Endodermal cell (in vitro differentiated cells): ENCODE results near the gene ROBO4. TPM values are rescaled to one million over a fixed set of nuclear protein-coding genes. Genes with fewer than 3 reads are reported as not detected.

ENCODE experiments used
- DNase-seq: peaks from one replicate; pipeline ENCODE4 v3.0.0-alpha.2; 2017
- H3K27ac ChIP-seq: 2 replicates; pipeline ENCODE4 v1.5.1; 2013; ENCODE audit warnings: mild to moderate bottlenecking, low read depth, low read length, moderate library complexity
- H3K27me3 ChIP-seq: 2 replicates; pipeline ENCODE4 v1.6.1; 2013; ENCODE audit warnings: mild to moderate bottlenecking, low read length, moderate library complexity; ENCODE audit not compliant: insufficient read depth, control insufficient read depth, poor library complexity, severe bottlenecking
- H3K36me3 ChIP-seq: 2 replicates; pipeline ENCODE4 v1.7.0; 2013; ENCODE audit warnings: mild to moderate bottlenecking, low read length, moderate library complexity; ENCODE audit not compliant: control insufficient read depth, insufficient read depth
- H3K4me1 ChIP-seq: one replicate; pipeline ENCODE4 v1.7.0; 2013; ENCODE audit warnings: low read length; ENCODE audit not compliant: control insufficient read depth, insufficient read depth
- H3K4me3 ChIP-seq: 2 replicates; pipeline ENCODE4 v1.5.1; 2013; ENCODE audit warnings: mild to moderate bottlenecking, low read length, moderate library complexity
- H3K9ac ChIP-seq: 2 replicates; pipeline ENCODE4 v1.6.1; 2013; ENCODE audit warnings: mild to moderate bottlenecking, low read length, moderate library complexity; ENCODE audit not compliant: poor library complexity, severe bottlenecking; ENCODE audit errors: extremely low read depth
- H3K9me3 ChIP-seq: 2 replicates; pipeline ENCODE4 v1.6.1; 2013; ENCODE audit warnings: mild to moderate bottlenecking, low read length, moderate library complexity; ENCODE audit not compliant: control insufficient read depth
- H3K27ac Mint-ChIP-seq: 2 replicates; pipeline ENCODE4 v1.8.0; 2020; ENCODE audit warnings: mixed read lengths
- H3K27me3 Mint-ChIP-seq: 2 replicates; pipeline ENCODE4 v1.8.0; 2021; ENCODE audit warnings: mild to moderate bottlenecking, mixed read lengths; ENCODE audit not compliant: insufficient read depth
- H3K36me3 Mint-ChIP-seq: 2 replicates; pipeline ENCODE4 v1.8.0; 2020; ENCODE audit warnings: low read depth, mixed read lengths
- H3K4me1 Mint-ChIP-seq: 2 replicates; pipeline ENCODE4 v1.8.0; 2020; ENCODE audit warnings: mixed read lengths
- H3K4me3 Mint-ChIP-seq: 2 replicates; pipeline ENCODE4 v1.8.0; 2020; ENCODE audit warnings: mild to moderate bottlenecking, moderate library complexity, mixed read lengths
- H3K9me3 Mint-ChIP-seq: 2 replicates; pipeline ENCODE4 v1.8.0; 2020; ENCODE audit warnings: mild to moderate bottlenecking, mixed read lengths
- WGBS, 2 experiments: methylation state at CpG; one replicate each; pipeline versions ENCODE4 v1.1.5 to v1.1.7; 2013; ENCODE audit warnings: missing lambda C conversion rate in 2 of 2, mixed read lengths in 1 of 2; ENCODE audit not compliant: insufficient coverage in 1 of 2, insufficient read length in 1 of 2; 5-methylcytosine and 5-hydroxymethylcytosine counted together
- total RNA-seq, 2 donors: library from RNA; stranded (reverse); fragmentation: NEBNext Ultra II Directional in 1 of 2; extraction: Animal tissue kit (Norgen Biotek cat#: 25700) in 1 of 2; gene quantifications; 2 replicates in 1 of 2; 3 replicates in 1 of 2; pipeline ENCODE4 v1.2.1, GENCODE V29; 2021
- TF ChIP-seq, protein P1 (sequence below): fragments of 200-600 bp; sonication (generic); conservative IDR thresholded peaks from 2 replicates; pipeline ENCODE4 v1.5.0; 2021; ENCODE audit warnings: antibody characterized with exemption, mild to moderate bottlenecking

Gene ROBO4
- total RNA-seq, 2 donors from 2014 or later = 0.59 TPM; not detected in 1

DNA sequence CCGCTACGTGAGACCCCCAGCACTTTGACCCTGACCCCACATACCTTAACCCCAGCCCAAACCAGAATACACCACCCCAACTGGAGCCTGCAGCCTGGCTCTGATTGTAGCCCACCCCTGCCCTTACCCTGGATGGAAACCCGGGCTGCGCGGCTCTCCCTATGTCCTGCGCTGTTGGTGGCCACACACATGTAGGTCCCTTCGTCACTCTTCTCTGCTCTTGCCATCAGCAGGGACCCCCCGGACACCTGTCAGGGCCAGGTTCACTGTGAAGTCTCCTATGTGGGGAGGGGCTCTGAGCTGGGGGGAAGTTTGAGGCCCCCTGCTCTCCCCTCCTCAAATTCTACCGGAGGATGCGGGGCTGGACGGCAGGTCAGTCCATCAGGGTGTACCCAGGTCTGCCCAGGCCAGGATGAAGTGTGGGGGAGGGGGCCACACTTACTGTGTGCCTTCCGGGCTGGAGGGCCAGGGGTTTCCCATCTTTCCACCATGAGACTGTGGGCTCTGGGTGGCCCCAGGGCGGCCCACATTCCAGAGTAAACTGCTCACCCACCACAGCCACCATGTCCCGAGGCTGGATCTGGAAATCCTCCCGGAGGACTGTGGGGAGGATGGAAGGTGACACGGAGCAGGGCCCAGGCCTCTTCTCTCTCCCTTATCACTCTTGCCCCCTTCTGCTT is 1.5 kb downstream of the ROBO4 start:
- no peak overlapping the region for H3K4me3 Mint-ChIP-seq
- 86 to 93% methylated on average over 7 to 14 of the region's 16 CpGs for WGBS, 2 experiments
- Histone ChIP-seq H3K9ac (no peak overlapping the region), H3K4me1 (peaks cover 9% of the 10 kb centered on the region), H3K9me3 (no peaks in the 10 kb centered on the region), H3K36me3 (no peaks in the 10 kb centered on the region), H3K4me3 (no peak overlapping the region), H3K27me3 (peaks cover 41% of the 10 kb centered on the region), H3K27ac (no peak overlapping the region)
- peaks cover 19% of the 10 kb centered on the region for H3K4me1 Mint-ChIP-seq
- no peak overlapping the region for H3K27ac Mint-ChIP-seq
- H3K9me3 Mint-ChIP-seq = no peaks in the 10 kb centered on the region
- TF ChIP-seq, protein P1, sequence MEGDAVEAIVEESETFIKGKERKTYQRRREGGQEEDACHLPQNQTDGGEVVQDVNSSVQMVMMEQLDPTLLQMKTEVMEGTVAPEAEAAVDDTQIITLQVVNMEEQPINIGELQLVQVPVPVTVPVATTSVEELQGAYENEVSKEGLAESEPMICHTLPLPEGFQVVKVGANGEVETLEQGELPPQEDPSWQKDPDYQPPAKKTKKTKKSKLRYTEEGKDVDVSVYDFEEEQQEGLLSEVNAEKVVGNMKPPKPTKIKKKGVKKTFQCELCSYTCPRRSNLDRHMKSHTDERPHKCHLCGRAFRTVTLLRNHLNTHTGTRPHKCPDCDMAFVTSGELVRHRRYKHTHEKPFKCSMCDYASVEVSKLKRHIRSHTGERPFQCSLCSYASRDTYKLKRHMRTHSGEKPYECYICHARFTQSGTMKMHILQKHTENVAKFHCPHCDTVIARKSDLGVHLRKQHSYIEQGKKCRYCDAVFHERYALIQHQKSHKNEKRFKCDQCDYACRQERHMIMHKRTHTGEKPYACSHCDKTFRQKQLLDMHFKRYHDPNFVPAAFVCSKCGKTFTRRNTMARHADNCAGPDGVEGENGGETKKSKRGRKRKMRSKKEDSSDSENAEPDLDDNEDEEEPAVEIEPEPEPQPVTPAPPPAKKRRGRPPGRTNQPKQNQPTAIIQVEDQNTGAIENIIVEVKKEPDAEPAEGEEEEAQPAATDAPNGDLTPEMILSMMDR = no peak
- no peaks in the 10 kb centered on the region for H3K36me3 Mint-ChIP-seq
- H3K27me3 Mint-ChIP-seq = peaks cover 51% of the 10 kb centered on the region
- no peak for DNase-seq

DNA sequence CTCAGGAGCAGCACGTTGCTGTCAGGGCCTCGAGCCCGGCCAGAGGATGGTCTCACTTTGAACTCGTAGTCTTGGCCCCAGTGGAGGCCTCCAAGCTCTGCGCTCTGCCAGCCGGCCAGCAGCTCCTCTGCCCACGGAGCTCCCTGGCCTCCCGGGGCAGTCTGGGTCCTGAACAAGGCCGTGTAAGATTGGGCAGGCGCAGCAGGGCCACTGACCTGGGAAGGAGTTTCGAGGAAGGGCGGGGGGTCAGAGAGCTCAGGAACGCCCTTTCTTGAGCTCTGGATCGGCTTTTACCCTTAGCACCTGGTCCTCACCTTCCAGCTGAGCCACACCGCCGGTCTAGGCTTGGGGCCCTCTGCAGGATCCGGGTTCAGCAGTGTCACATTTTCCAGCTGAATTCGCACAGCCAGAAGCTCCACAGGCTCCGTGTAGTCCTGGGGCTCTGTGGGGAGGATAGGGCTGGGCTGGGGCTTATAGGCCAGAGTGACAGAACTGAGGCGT is 2.1 kb downstream of the ROBO4 start:
- peaks cover 9% of the 10 kb centered on the region for H3K4me1 ChIP-seq
- WGBS, 2 experiments = 90 to 93% methylated on average over 6 to 20 of the region's 20 CpGs
- Mint-ChIP-seq H3K9me3 (no peaks in the 10 kb centered on the region), H3K27ac (no peak overlapping the region), H3K36me3 (no peaks in the 10 kb centered on the region), H3K4me1 (peaks cover 19% of the 10 kb centered on the region), H3K4me3 (no peak overlapping the region), H3K27me3 (peaks cover 44% of the 10 kb centered on the region)
- no peak overlapping the region for H3K27ac ChIP-seq
- H3K4me3 ChIP-seq = no peak overlapping the region
- TF ChIP-seq, protein P1 = no peak
- no peak overlapping the region for H3K9ac ChIP-seq
- H3K27me3 ChIP-seq = peaks cover 36% of the 10 kb centered on the region
- DNase-seq = peak; percentile 38
- no peaks in the 10 kb centered on the region for H3K36me3 ChIP-seq
- no peaks in the 10 kb centered on the region for H3K9me3 ChIP-seq

DNA sequence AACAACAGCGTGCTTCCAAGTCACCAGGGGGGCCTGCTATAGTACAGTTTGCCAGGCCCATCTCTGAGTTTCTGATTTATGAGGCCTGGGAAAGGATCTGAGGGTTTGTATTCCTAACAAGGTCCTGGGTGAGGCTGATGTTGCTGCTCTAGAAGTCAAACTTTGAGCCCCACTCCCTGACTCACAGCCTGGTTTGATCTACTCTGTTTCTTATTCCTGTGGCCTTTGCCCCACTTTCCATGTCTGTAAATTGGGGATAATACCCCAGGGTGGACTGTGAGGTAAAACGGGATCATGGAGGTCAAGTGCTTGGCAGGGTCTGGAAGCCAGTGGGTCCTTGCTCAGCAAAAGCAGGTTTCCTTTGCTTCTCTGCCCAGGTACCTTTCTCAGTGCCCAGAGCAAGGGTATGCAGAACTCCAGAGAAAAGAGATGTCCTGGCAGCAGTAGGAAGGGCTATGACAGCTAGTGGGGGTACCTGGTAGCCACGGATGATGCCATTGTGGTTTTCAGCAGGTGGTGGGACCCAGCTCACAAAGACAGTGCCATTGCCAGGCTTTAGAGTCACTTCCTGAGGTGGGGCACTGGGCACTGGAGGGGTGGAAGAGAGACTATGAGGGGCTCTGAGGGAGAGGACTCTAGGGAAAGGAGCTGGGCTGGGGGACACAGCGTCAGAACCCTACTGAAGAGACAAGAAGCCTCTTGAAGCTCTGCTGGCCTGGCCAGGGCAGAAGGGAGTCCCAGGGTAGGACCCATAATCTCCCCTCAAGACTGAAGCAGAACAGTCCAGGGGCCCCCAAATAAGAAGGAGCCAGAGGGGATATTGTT is 2.8 kb downstream of the ROBO4 start:
- H3K27me3 Mint-ChIP-seq = peaks cover 38% of the 10 kb centered on the region

More for the DNA sequence above, 2.8 kb downstream of the ROBO4 start:
- H3K27me3 ChIP-seq = peaks cover 32% of the 10 kb centered on the region
- H3K4me1 ChIP-seq = peaks cover 9% of the 10 kb centered on the region
- H3K4me3 ChIP-seq = no peak overlapping the region
- WGBS, 2 experiments = 91 to 100% methylated on average over 1 to 4 of the region's 4 CpGs
- no peaks in the 10 kb centered on the region for H3K9me3 ChIP-seq
- Mint-ChIP-seq H3K4me3 (no peak overlapping the region), H3K36me3 (no peaks in the 10 kb centered on the region), H3K9me3 (no peaks in the 10 kb centered on the region), H3K4me1 (peaks cover 19% of the 10 kb centered on the region), H3K27ac (no peak overlapping the region)
- no peaks in the 10 kb centered on the region for H3K36me3 ChIP-seq
- no peak for DNase-seq
- TF ChIP-seq, protein P1 = no peak
- H3K9ac ChIP-seq = no peak overlapping the region
- no peak overlapping the region for H3K27ac ChIP-seq
